Upper lobe of right lung (tissue), 1 donor: ENCODE results near the gene TSPAN16. TPM values are rescaled to one million over a fixed set of nuclear protein-coding genes. Genes with fewer than 3 reads are reported as not detected.
"Not testable (repeated sequence)": the region's sequence is repeated elsewhere in the genome, so short reads cannot be mapped to it uniquely, and the experiment has no call there.

Experiments used
- ATAC-seq: fragments of 200-7000 bp; cut with Tn5 transposase; one replicate; pipeline ENCODE4 v1.9.1; 2020; ENCODE audit warnings: mild to moderate bottlenecking, moderate library complexity
- DNase-seq: peaks from one replicate; pipeline ENCODE4 v3.0.0-alpha.2; 2020
- H3K27ac ChIP-seq: fragments of 200-600 bp; one replicate; pipeline ENCODE4 v1.8.0; 2022
- H3K27me3 ChIP-seq: fragments of 200-600 bp; one replicate; pipeline ENCODE4 v1.8.0; 2022; ENCODE audit warnings: mild to moderate bottlenecking
- H3K36me3 ChIP-seq: fragments of 200-600 bp; one replicate; pipeline ENCODE4 v1.8.0; 2022
- H3K4me1 ChIP-seq: fragments of 200-600 bp; one replicate; pipeline ENCODE4 v1.8.0; 2022
- H3K4me3 ChIP-seq: fragments of 200-600 bp; one replicate; pipeline ENCODE4 v1.8.0; 2022; ENCODE audit warnings: mild to moderate bottlenecking
- H3K9me3 ChIP-seq: fragments of 200-600 bp; one replicate; pipeline ENCODE4 v1.8.0; 2022
- CTCF ChIP-seq: fragments of 200-600 bp; IDR thresholded peaks from one replicate; pipeline ENCODE4 v1.8.0; 2022; ENCODE audit warnings: antibody characterized with exemption
- intact Hi-C: fragments of 100-400 bp; cut with DNase I; formaldehyde crosslinking; loops from one replicate; pipeline ENCODE4 v1.11.0; 2022
- total RNA-seq: library from RNA; stranded (reverse); fragmentation: NEBNext Ultra II Directional; extraction: Animal tissue kit (Norgen Biotek cat#: 25700); gene quantifications from one replicate; pipeline ENCODE4 v1.2.1, GENCODE V29; 2021
- donor health status: DM: no; HTN: yes; CAD: no; lungs with severe emphysema.

TSPAN16 gene
- total RNA-seq, 1 donor from 2014 or later: not detected

- H3K9me3 ChIP-seq: no peaks in the 10 kb centered on the region
- H3K4me1 ChIP-seq: peaks cover 5% of the 10 kb centered on the region
- no peak overlapping the region for H3K27ac ChIP-seq
- intact Hi-C loops: no loop called here
- no peaks in the 10 kb centered on the region for H3K27me3 ChIP-seq
- no peak overlapping the region for H3K4me3 ChIP-seq
- TF ChIP-seq CTCF: no peak
- H3K36me3 ChIP-seq: no peaks in the 10 kb centered on the region
- DNase-seq (no peak), ATAC-seq (no peak)
Measured at GRCh38 chr19:11296264-11296663, 304 bp downstream of the TSPAN16 start.

GRCh38 chr19:11299946-11300810, 4.2 kb downstream of the TSPAN16 start:
- ATAC-seq: peak; percentile 54
- Histone ChIP-seq H3K27me3 (no peaks in the 10 kb centered on the region), H3K36me3 (no peaks in the 10 kb centered on the region), H3K27ac (no peak overlapping the region), H3K4me1 (no peaks in the 10 kb centered on the region), H3K9me3 (no peaks in the 10 kb centered on the region), H3K4me3 (no peak overlapping the region)
- no peak for DNase-seq
- no peak for TF ChIP-seq CTCF
- intact Hi-C loops: no loop called here

GRCh38 chr19:11300811-11301120, 4.8 kb downstream of the TSPAN16 start:
- no peak overlapping the region for H3K27ac ChIP-seq
- H3K9me3 ChIP-seq: no peaks in the 10 kb centered on the region
- no peak overlapping the region for H3K4me3 ChIP-seq
- TF ChIP-seq CTCF: no peak
- H3K4me1 ChIP-seq: no peaks in the 10 kb centered on the region
- DNase-seq (no peak), ATAC-seq (no peak)
- no peaks in the 10 kb centered on the region for H3K36me3 ChIP-seq
- intact Hi-C loops: no loop called here
- no peaks in the 10 kb centered on the region for H3K27me3 ChIP-seq

- H3K4me3 ChIP-seq: no peak overlapping the region
- no peaks in the 10 kb centered on the region for H3K4me1 ChIP-seq
- H3K9me3 ChIP-seq: no peaks in the 10 kb centered on the region
- no peak for DNase-seq
- no peaks in the 10 kb centered on the region for H3K36me3 ChIP-seq
- intact Hi-C loops: no loop called here
- TF ChIP-seq CTCF: no peak
- no peak overlapping the region for H3K27ac ChIP-seq
- H3K27me3 ChIP-seq: no peaks in the 10 kb centered on the region
- no peak for ATAC-seq
Measured at GRCh38 chr19:11304936-11305335, 9.0 kb downstream of the TSPAN16 start.

GRCh38 chr19:11306337-11306736, 10.4 kb downstream of the TSPAN16 start:
- ATAC-seq: no peak
- no peak for DNase-seq
- Histone ChIP-seq H3K27me3 (no peaks in the 10 kb centered on the region), H3K4me1 (no peaks in the 10 kb centered on the region), H3K36me3 (no peaks in the 10 kb centered on the region), H3K4me3 (no peak overlapping the region), H3K9me3 (no peaks in the 10 kb centered on the region), H3K27ac (no peak overlapping the region)
- TF ChIP-seq CTCF: no peak
- intact Hi-C loops: no loop called here

- H3K36me3 ChIP-seq, DNase-seq, H3K27me3 ChIP-seq, intact Hi-C loops, H3K27ac ChIP-seq, ATAC-seq, H3K4me3 ChIP-seq, H3K9me3 ChIP-seq: not testable (repeated sequence)
- H3K4me1 ChIP-seq: peaks cover 40% of the 10 kb centered on the region
Measured at GRCh38 chr19:11320278-11320995, 24.5 kb downstream of the TSPAN16 start.
